HT-29 (cell line): ENCODE data around the gene MALRD1. TPM values are rescaled to one million over a fixed set of nuclear protein-coding genes. Genes with fewer than 3 reads are reported as not detected.

ENCODE experiments used
- DNase-seq: peaks from one replicate; pipeline ENCODE4 v3.0.0-alpha.2; 2015; ENCODE audit warnings: low spot score
- total RNA-seq: library from RNA; depleted of rRNA; stranded (reverse); fragments of >200 nt; shearing (Covaris generic); gene quantifications from 2 replicates; pipeline ENCODE4 v1.2.3, GENCODE V29; 2014

Gene MALRD1
- total RNA-seq, 1 experiment from 2014 or later: 0.64 TPM

DNA sequence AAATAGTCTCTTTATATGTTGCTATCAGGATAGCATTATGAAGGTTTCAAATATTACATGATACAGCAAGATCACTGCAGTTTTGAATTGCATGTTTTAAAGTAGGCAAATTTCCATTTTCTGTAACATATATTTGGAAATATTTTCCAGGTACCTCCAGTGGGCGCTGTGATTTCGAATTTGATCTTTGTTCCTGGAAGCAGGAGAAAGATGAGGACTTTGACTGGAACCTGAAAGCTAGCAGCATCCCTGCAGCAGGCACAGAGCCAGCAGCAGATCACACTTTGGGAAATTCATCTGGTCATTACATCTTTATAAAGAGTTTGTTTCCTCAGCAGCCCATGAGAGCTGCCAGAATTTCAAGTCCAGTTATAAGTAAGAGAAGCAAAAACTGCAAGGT lies 299.0 kb downstream of the MALRD1 start:
- peak; percentile 52 for DNase-seq

DNA sequence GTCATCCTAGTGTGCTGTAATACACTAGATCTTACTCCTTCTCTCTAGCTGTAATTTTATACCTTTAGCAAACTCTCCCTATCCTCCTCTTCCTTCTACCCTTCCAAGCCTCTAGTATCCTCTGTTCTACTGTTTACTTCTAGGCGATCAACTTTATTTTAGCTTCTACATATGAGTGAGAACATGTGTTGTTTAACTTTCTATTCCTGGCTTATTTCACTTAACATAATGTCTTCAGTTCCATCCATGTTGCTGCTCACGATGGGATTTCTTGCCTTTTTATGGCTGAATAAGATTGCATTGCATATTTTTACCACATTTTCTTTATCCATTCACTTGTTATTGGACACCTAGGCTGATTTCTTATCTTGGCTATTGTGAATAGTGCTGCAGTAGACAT lies 318.6 kb downstream of the MALRD1 start:
- no peak for DNase-seq

DNA sequence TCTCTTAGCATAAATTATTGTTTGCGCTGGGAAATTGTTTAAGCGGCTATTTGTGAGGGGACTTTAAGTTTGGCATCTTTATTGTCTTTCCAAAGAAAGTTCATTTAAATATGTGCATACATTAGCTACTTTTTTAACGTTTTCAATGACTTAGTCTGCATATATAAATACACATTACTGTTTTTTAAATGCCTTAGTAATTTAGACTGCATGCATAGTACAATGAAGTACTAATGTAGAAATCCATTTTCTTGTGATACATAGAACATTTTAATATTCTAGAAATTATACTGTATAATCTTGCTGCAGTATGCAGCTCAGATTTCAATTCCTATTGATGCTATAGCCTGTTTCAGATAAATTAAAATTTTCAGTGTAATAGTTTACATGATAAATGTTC lies 325.4 kb downstream of the MALRD1 start:
- no peak for DNase-seq

DNA sequence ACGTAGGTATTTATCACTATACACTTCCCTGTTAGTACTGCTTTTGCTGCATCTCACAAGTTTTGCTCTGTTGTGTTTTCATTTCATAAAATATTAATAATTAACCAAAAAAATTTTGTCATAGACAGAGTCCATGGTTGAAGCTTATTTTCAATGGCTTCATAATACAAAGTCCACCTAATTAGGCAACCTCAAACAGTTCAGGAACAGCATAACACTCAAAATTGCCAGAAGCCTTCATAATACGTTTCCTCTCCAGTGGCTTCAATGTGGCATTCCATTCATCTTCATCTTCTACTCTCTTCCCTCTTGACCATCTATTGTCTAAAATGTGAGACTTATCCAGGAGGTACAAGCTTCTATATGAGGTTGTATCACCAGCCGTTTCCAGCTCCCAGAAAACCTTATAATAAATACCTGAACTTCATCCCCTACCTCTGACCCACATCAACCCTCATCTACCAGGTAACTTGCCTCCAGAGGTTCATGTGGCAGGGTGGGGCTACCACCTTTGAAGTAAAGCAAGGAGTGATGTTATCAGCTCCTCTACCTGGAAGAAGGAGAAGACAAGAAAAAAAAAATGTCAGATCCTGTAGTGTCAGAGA lies 337.3 kb downstream of the MALRD1 start:
- DNase-seq: peak; percentile 67

DNA sequence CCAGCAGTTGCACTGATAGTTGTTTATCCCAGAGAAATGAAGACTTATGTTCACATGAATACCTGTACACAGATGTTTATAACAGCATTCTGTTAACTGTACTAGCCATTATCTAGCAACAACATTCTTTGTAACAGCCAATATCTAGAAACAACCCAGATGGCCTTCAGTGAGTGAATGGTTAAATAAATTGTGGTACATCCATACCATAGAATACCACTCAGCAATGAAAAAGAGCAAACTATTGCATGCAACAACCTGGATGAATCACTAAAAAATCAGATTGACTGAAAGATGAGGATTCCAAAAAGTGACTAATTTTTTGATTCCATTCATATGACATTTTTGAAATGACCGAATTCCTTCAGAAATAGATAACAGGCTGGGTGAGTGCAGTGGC lies 360.3 kb downstream of the MALRD1 start:
- DNase-seq: no peak

DNA sequence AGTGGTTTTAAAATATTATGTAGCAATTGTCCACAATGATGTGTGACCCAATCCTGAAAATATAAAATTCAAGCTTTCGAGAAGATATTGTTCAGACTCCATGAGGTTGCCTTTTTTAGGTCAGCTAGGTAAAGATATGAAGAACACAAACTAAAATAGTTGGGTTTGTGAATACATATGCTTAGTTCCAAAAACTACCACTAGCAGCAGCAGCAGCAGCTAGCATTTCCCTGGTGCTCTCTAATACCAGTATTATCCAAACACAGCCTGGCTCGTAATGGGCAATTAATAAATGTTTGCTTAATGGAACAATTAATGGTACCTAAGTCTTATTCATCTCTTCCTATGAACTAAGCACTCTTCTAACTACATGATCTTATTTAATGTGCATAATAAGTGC lies 362.5 kb downstream of the MALRD1 start:
- DNase-seq: peak; percentile 5

DNA sequence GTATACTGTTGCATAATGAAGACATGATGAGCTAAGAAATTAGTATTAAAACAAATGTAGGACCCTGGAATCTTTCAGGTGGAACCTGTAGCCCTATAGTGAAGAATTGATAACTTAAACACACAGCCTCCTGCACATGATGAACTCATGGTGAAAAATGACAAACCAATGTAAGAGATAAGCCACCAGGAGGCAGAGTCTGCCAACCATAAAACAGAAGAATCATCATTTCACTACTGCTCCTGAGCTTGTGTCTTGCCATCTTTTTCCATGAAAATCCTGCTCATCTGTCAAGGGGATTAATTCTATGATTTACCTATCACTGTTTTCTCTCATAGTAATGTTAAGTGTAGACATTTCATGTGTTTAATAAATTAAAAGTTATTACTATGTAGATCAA lies 363.9 kb downstream of the MALRD1 start:
- peak; percentile 38 for DNase-seq

DNA sequence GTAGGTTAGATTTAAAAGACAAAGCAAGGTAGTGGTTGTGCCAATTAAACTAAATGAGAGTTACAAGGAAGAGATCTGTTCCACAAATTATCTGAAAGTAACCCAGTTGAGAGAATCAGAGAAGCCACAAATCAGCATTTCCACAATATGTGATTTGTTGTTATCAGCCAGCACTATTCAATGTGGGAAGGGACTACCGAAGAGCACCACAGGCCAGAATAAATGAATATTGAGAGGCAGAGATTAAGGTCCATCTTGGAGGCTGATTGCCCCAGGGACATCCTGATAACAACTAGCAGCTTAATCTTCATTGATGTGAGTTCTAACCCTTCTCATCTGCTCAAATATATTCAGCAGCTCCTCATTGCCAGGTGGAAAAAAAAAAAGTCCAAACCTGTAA lies 367.6 kb downstream of the MALRD1 start:
- no peak for DNase-seq

DNA sequence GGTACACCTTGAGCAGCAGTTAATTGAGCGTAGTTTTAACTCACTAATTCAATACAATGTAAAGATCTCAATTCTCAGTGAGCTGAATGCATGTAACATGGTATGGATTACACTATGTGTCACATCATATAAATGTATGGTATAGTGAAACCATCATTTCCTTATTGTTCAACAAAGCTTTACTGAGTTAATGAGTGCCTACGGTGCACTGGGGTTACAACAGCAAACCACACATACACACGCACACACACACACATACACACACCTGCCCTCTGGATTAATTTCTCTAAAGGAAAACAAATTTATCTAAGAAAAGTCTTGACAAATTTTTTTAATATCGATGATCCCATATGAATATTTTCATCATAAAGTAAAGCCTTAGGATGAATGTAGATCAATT lies 369.1 kb downstream of the MALRD1 start:
- no peak for DNase-seq

DNA sequence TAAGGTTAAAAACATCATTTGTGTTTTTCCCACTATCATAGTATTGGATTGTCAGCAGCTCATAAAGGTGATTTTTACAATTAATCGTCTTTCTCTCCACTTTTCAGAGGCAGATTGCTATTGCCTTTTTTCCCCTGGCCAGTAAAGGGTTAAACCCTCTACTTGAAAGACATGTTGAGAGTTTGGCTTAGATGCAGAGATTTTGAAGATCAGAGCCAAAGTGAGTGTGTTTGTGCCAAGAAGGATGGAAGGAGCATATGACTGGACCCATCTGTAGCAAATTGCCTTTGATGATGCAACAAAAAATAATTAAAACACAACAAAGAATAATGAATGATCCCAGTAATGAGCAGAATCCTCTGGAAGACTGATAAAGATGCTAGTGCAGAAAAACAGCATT lies 373.1 kb downstream of the MALRD1 start:
- no peak for DNase-seq

DNA sequence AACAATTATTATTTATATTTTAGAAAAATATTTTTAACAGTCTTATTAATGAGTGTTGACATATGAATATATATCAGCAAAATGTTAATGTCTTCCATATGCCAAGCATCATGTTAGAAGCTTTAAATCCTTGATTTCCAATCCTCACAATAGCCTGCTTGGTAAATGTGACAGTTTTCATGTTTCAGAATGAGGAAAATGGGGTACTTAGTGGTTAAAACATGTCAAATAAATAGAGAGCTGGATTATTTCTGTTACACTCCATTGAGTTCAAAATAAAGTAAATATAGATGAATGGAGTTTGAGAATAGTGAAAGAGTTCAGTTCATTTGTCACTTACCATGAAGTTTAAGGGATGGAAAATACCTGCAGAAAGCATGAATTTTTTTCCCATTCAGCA lies 377.4 kb downstream of the MALRD1 start:
- DNase-seq: no peak

DNA sequence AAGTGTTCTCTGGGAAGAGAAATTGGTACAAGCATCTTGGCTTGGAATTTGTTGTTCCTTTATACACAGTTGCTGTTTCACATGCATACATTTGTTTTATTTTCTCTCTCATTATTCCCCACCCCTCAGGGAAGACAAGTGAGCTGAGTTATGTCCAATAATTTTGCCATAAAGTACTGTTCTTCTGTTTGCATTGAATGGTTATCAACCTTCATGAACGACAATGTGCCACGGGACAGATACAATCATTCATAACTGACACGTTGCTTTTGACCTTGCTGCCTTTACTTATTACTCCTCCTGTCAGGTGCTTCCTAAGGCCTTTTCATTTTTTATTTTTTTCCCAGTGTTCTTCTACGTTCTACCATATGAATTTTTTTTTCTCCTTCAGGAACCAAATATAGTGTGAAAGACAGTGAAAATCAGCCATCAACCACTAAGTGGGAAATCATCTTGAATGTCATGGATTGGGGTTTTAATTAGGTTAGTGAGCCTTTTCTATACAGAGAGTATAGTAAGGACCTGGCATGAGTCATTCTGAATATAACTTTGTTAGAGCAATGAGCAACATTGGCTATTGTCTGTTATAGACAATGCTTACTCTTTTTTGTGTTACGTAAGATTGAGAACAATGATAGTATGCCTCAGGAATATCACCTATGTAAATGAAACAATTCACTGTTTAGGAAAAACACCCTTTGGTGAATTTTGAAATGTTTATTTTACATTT lies 383.2 kb downstream of the MALRD1 start:
- DNase-seq: no peak

DNA sequence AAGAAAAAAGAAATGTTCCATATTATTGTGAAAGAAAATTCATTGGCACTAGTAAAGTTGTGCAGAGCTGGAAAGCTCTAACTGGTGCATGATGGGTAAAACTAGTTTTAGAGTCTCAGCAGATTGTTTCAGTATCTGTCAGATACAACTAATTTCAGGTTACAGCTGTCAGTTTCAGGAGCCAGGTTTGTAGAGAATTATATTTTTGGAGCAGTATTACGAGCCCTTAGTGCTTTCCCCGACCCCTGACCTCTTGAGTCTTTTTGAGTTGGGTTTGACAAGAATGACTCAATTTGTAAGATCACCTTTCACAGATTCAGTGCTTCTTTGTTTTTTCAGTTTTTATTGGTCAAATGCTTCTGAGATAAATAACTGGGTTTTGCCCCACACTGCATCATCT lies 401.3 kb downstream of the MALRD1 start:
- DNase-seq: no peak

DNA sequence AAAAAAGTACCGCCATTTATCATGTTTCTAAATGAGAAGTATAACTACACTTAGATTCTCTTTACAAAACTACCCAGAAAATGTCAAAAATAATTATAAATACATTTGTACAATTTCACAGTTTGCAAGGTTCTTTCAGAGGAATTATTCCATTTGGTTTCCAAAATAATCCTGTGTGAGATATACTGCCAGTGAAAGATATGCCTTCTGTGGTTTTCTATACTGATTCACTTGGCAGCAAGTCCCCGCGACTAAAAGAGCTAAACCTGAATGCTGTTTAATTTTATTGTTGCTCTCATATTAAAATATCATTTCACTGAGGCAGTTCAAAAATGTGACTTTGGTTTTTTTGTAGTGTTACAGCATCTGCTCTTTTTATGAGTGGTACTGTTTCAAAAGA lies 402.8 kb downstream of the MALRD1 start:
- DNase-seq: no peak

DNA sequence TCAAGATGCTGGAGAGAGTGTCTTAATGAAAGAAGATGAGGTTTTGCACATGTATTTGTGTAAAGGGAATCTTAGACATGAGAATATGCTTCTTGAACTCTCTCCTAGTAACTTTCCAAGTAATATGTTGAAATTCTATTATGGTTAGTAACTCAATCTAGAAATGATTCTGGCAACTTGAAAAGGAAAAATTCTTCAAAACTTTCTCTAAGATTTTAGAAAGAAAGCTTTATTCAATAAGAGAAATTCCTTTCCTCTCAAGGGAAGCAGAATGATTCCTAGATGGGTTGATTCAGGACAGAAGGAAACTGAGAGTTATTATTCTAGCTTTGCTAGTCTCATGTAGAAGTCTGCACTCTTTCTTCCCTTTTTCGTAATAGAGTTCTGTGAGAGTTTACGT lies 403.3 kb downstream of the MALRD1 start:
- DNase-seq: no peak

DNA sequence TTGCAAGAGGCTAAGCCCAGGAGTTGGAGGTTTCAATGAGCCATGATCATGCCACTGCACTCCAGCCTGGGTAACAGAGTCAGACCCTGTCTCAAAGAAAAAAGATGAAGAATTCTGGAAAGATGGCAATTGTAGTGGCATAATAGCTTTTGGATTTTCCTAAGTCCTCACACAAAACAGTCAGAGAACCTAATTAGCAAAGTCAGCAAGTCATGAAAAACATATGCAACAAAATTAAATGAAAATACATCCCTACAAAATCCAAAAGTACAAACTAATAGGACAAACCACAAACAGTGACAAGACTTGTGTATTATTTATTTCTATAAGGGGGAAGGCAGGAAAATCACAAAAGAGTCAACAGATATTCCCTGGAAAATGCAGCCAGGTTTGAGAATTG lies 405.4 kb downstream of the MALRD1 start:
- DNase-seq: no peak

DNA sequence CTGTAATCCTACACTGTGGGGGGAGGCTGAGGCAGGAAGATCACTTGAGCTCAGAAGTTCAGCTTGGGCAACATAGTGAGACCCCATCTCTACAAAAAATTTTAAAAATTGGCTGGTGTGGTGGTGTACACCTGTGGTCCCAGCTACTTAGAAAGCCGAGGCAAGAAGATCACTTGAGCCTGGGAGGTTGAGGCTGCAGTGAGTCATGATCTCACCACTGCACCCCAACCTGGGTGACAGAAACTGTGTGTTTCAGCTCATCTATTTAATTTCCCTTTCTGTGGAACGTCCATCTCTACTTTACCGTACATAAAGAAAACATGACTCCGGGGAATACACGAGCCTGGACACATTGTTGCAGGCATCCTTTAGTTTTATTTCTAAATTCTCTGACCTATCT lies 413.0 kb downstream of the MALRD1 start:
- no peak for DNase-seq

DNA sequence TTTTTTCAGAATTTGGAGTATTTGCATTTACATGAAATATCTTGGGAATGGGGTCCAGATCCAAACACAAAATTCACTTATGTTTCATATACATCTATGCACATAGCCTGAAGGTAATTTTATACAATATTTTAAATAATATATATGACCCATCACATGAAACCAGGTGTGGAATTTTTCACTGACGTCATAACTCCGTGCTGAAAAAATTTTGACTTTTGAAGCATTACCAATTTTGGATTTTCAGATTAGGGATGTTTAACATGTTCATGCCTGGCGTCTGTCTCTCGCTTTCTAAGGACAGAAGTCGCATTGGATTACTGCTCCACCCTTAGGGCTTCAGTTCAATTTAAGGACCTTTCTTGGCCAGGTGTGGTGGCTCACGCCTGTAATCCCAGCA lies 418.1 kb downstream of the MALRD1 start:
- no peak for DNase-seq

DNA sequence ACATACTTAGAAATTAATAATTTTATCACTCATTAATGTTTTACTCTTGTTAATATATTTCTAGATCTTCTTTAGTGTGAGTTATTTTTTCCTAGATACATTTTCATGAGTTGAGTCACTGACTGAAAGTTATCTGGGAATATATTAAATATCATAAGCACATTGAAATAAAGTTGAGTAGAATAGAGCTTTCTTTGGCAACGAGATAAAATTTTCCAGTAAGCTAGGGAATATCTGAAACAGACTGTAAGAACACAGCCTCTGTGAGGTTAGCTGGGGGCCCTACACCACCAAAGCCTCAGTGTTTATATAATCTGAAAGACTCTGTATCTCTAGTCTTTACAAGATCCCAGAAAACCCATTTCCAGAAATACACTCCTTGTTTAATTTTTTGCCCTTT lies 419.8 kb downstream of the MALRD1 start:
- DNase-seq: no peak

DNA sequence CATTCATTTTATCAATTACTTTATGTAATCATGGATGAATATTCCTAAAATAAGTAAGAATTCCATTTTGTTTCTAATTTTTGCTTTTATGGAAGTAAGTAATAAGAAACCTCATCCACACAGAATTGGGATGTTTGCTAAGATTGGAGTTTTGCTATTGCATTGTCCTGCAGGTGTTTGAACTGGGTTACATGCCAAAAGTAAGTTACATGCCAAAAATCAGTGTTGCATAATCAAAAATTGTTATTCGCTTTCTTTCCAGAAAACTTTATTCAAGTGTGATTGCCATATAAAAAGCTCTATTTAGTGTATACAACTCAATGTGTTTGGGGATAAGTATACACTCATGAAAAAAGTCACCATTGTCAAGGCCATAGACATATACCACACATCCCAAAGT lies 420.9 kb downstream of the MALRD1 start:
- DNase-seq: no peak

DNA sequence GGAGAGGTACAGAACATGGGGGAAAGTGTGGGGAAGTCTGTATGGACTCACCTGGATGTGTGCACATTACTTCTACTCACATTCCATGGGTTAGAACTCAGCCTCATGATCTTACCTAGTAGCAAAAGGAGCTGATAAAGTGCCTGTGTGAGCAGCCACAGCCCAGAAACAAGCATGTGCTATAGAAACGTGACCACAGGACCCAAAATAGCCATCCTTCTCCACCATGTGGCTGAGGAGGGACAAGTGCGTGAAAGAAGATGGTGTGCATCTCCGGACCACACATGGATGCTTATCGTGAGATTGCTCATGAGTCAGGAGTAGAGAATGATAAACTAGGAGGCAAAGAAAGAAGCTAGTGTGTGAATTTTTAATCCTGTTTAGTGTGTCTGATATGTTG lies 431.3 kb downstream of the MALRD1 start:
- no peak for DNase-seq

DNA sequence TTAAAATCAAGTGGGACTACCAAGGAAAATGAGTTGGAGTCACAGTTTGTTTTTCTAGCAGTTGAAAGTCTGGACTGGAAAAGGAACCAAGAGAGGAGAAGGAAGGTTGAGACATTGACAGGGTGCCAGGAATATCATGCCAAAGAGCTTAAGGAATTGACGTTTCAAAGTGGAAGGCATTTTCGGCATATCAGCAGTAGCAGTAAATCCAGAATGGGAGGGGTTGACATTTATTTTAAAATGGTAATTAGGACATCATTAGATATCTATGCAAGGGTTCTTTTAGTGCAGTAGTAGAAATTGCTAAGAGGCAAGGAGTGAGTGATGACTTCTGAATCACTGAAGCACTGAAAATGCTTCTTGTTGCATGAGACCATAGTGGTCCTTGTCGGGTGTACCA lies 431.8 kb downstream of the MALRD1 start:
- no peak for DNase-seq

DNA sequence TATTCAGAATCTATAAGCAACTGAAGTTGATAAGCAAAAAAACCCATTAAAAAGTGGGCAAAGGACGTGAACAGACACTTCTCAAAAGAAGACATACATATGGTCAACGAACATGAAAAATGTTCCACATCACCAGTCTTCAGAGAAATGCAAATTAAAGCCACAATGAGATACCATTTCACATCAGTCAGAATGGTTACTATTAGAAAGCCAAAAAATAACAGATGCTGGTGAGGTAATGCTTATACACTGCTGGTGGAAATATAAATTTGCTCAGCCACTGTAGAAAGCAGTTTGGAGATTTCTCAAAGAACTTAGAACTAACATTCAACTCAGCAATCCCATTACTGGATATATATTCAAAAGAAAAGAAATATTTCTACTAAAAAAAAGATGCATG lies 434.8 kb downstream of the MALRD1 start:
- no peak for DNase-seq
